ENCODE data around the gene COX6A1.
A peak's percentile ranks its signal among the peaks of the same experiment; 100 is the strongest.

The COX6A1 gene

GRCh38 chr12:120403869-120404268 is 34.0 kb upstream of the COX6A1 start:
- Histone ChIP-seq H3K9ac (ENCODE audit: insufficient read length) (no peak overlapping the region), H3K27ac (0 out of 2 replicates have a peak overlapping the region, but pooled peaks have one; percentile 5), H3K36me3 (ENCODE audit: insufficient read depth, low read length) (no peaks in the 10 kb centered on the region), H3K9me3 (ENCODE audit: low read depth, low read length) (no peaks in the 10 kb centered on the region), H3K4me3 (no peak overlapping the region)
- DNase-seq (ENCODE audit: low read depth, low spot score), result no peak
- TF ChIP-seq POLR2AphosphoS5 (IDR thresholded peaks at IDR 0.05; ENCODE audit: borderline replicate concordance, low read depth, low read length) (no peak), EZH2 (IDR thresholded peaks at IDR 0.05) (no peak), FOXP2 (optimal IDR thresholded peaks at IDR 0.05; ENCODE audit: control extremely low read depth, extremely low read length, insufficient read depth) (no peak)

GRCh38 chr12:120404271-120404670 is 33.6 kb upstream of the COX6A1 start:
- Histone ChIP-seq H3K9ac (ENCODE audit: insufficient read length) (no peak overlapping the region), H3K4me3 (no peak overlapping the region), H3K36me3 (ENCODE audit: insufficient read depth, low read length) (no peaks in the 10 kb centered on the region), H3K27ac (no peak overlapping the region), H3K9me3 (ENCODE audit: low read depth, low read length) (no peaks in the 10 kb centered on the region)
- TF ChIP-seq POLR2AphosphoS5 (IDR thresholded peaks at IDR 0.05; ENCODE audit: borderline replicate concordance, low read depth, low read length) (no peak), EZH2 (IDR thresholded peaks at IDR 0.05) (no peak), FOXP2 (optimal IDR thresholded peaks at IDR 0.05; ENCODE audit: control extremely low read depth, extremely low read length, insufficient read depth) (no peak)
- DNase-seq (ENCODE audit: low read depth, low spot score), result no peak

GRCh38 chr12:120406069-120406468 is 31.8 kb upstream of the COX6A1 start:
- Histone ChIP-seq H3K9ac (ENCODE audit: insufficient read length) (no peak overlapping the region), H3K36me3 (ENCODE audit: insufficient read depth, low read length) (no peaks in the 10 kb centered on the region), H3K27ac (no peak overlapping the region), H3K4me3 (no peak overlapping the region), H3K9me3 (ENCODE audit: low read depth, low read length) (no peaks in the 10 kb centered on the region)
- DNase-seq (ENCODE audit: low read depth, low spot score), result no peak
- TF ChIP-seq EZH2 (IDR thresholded peaks at IDR 0.05) (no peak), FOXP2 (optimal IDR thresholded peaks at IDR 0.05; ENCODE audit: control extremely low read depth, extremely low read length, insufficient read depth) (no peak), POLR2AphosphoS5 (IDR thresholded peaks at IDR 0.05; ENCODE audit: borderline replicate concordance, low read depth, low read length) (no peak)

DNA sequence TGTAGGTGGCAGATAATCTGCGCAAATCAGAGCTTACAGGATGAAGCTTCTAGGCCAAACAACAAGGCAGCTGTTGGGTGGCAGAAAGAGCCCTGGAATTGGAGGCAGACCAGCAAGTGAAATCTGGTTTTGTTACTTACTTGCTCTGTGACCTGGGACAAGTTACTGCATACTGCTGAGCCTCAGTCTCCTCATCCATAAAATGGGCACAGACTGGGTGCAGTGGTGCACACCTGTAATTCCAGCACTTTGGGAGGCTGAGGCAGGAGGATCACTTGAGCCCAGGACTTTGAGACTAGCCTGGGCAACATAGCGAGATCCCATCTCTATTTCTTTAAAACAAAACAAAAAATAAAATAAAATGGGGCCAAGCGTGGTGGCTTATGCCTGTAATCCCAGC is 31.4 kb upstream of the COX6A1 start:
- H3K36me3 ChIP-seq (ENCODE audit: insufficient read depth, low read length), result no peaks in the 10 kb centered on the region
- DNase-seq (ENCODE audit: low read depth, low spot score), result no peak
- H3K27ac ChIP-seq, result no peak overlapping the region
- no peak overlapping the region for H3K4me3 ChIP-seq
- H3K9me3 ChIP-seq (ENCODE audit: low read depth, low read length), result no peaks in the 10 kb centered on the region
- no peak for TF ChIP-seq POLR2AphosphoS5 (IDR thresholded peaks at IDR 0.05; ENCODE audit: borderline replicate concordance, low read depth, low read length)
- no peak for TF ChIP-seq EZH2 (IDR thresholded peaks at IDR 0.05)
- TF ChIP-seq FOXP2 (optimal IDR thresholded peaks at IDR 0.05; ENCODE audit: control extremely low read depth, extremely low read length, insufficient read depth), result no peak
- H3K9ac ChIP-seq (ENCODE audit: insufficient read length), result no peak overlapping the region

- H3K4me3 ChIP-seq, result no peak overlapping the region
- TF ChIP-seq EZH2 (IDR thresholded peaks at IDR 0.05), result no peak
- H3K36me3 ChIP-seq (ENCODE audit: insufficient read depth, low read length), result no peaks in the 10 kb centered on the region
- DNase-seq (ENCODE audit: low read depth, low spot score), result no peak
- H3K9ac ChIP-seq (ENCODE audit: insufficient read length), result no peak overlapping the region
- H3K27ac ChIP-seq, result no peak overlapping the region
- H3K9me3 ChIP-seq (ENCODE audit: low read depth, low read length), result no peaks in the 10 kb centered on the region
These were observed 29.1 kb upstream of the COX6A1 start for GRCh38 chr12:120408771-120409170.

- Histone ChIP-seq H3K4me3 (no peak overlapping the region), H3K9me3 (ENCODE audit: low read depth, low read length) (no peaks in the 10 kb centered on the region), H3K27ac (no peak overlapping the region), H3K36me3 (ENCODE audit: insufficient read depth, low read length) (no peaks in the 10 kb centered on the region), H3K9ac (ENCODE audit: insufficient read length) (no peak overlapping the region)
- DNase-seq (ENCODE audit: low read depth, low spot score), result no peak
- TF ChIP-seq FOXP2 (optimal IDR thresholded peaks at IDR 0.05; ENCODE audit: control extremely low read depth, extremely low read length, insufficient read depth) (no peak), EZH2 (IDR thresholded peaks at IDR 0.05) (no peak), POLR2AphosphoS5 (IDR thresholded peaks at IDR 0.05; ENCODE audit: borderline replicate concordance, low read depth, low read length) (no peak)
These were observed 25.5 kb upstream of the COX6A1 start for GRCh38 chr12:120412421-120412820.

DNA sequence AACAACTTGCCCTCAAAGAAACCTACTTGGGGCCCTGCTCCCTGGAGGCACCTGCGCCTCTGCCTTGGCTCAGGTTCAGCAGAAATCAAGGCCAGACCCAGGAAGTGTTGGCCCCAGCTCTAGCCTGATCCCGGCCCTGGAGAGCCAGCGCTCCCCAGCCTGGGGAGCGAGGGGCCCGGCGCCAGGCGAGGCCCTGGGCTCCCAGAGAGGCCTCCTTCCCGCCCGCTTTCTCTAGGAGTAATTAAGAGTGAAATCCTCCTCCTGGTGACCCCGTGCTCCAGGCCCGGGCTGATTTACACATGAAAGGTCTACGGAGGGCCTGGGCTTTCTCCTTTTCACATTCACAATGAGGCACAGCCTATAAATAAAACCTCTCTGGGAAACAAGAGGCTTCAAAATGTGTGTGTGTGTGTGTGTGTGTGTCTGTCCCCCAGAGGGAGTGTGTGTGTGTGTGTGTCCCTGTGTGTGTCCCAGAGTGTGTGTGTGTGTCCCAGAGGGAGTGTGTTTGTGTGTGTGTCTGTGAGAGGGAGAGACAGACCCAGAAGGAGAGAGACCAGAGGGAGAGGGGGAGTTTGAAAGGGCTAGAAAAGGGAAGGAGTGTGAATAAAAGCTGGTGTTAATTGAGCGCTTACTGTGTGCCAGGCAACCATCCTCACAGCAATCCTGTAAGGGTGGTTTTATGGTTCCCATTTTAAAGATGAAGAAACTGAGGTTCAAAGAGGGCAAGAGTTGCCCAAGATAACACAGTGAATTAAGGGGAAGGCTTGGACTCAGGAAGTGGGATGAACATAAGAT is 23.8 kb upstream of the COX6A1 start:
- H3K27ac ChIP-seq, result 0 out of 2 replicates have a peak overlapping the region, but pooled peaks have one; percentile 26
- H3K4me3 ChIP-seq, result no peak overlapping the region
- H3K9me3 ChIP-seq (ENCODE audit: low read depth, low read length), result no peaks in the 10 kb centered on the region
- DNase-seq (ENCODE audit: low read depth, low spot score), result no peak
- H3K36me3 ChIP-seq (ENCODE audit: insufficient read depth, low read length), result no peaks in the 10 kb centered on the region
- peak overlapping the region; percentile 6 for H3K9ac ChIP-seq (ENCODE audit: insufficient read length)
- TF ChIP-seq FOXP2 (optimal IDR thresholded peaks at IDR 0.05; ENCODE audit: control extremely low read depth, extremely low read length, insufficient read depth), result no peak
- no peak for TF ChIP-seq EZH2 (IDR thresholded peaks at IDR 0.05)
- no peak for TF ChIP-seq POLR2AphosphoS5 (IDR thresholded peaks at IDR 0.05; ENCODE audit: borderline replicate concordance, low read depth, low read length)

GRCh38 chr12:120416490-120417216 is 21.3 kb upstream of the COX6A1 start:
- Histone ChIP-seq H3K4me3 (no peak overlapping the region), H3K27ac (no peak overlapping the region), H3K36me3 (ENCODE audit: insufficient read depth, low read length) (no peaks in the 10 kb centered on the region), H3K9me3 (ENCODE audit: low read depth, low read length) (no peaks in the 10 kb centered on the region), H3K9ac (ENCODE audit: insufficient read length) (no peak overlapping the region)
- TF ChIP-seq POLR2AphosphoS5 (IDR thresholded peaks at IDR 0.05; ENCODE audit: borderline replicate concordance, low read depth, low read length), result no peak
- TF ChIP-seq FOXP2 (optimal IDR thresholded peaks at IDR 0.05; ENCODE audit: control extremely low read depth, extremely low read length, insufficient read depth), result no peak
- TF ChIP-seq EZH2 (IDR thresholded peaks at IDR 0.05), result no peak
- no peak for DNase-seq (ENCODE audit: low read depth, low spot score)

All from SK-N-MC (cell line).